Activated CD8-positive, alpha-beta memory T cell treated with anti-CD3 and anti-CD28 coated beads for 24 hours (primary cell): ENCODE data around the gene RHCG.
A peak's percentile ranks its signal among the peaks of the same experiment; 100 is the strongest.

Experiments
- DNase-seq: peaks from one replicate; pipeline ENCODE4 v3.0.0-alpha.2; 2020

RHCG gene

DNA sequence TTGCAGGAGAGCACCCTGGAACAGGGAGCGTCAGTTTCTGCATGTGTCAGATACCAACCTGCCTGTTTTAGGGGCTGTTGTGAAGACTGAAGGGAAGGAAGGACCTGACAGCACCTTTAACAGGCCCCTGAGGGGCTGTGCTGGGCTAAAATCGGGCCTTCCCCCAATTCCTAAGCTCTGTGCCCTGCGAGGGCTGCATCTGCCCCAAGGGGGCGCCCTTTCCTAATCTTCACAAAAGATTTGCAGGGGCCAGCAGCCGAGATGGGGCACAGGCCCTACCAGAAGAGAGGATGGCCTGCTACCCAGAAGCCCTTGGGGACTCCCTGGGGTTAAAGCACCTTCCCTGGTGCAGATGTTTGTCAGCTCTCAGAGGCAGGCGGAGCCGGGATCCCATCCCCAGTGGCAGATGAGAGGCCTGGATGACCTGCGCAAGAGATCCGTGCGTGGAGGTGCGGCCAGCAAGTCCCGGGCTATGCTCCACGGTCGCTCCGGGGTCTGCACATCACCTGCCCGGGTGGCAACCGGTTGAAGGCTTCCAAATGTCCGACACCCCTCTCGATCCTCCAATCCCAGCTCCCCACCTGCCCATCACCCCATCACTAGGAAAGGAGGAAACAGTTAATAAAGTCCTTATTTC, 53.6 kb downstream of the RHCG start:
- DNase-seq = peak; percentile 69

- no peak for DNase-seq
Measured at GRCh38 chr15:89442155-89442554, 54.2 kb downstream of the RHCG start.

- no peak for DNase-seq
Measured at GRCh38 chr15:89441295-89441812, 55.0 kb downstream of the RHCG start.

- no peak for DNase-seq
Measured at GRCh38 chr15:89439764-89440163, 56.6 kb downstream of the RHCG start.

DNA sequence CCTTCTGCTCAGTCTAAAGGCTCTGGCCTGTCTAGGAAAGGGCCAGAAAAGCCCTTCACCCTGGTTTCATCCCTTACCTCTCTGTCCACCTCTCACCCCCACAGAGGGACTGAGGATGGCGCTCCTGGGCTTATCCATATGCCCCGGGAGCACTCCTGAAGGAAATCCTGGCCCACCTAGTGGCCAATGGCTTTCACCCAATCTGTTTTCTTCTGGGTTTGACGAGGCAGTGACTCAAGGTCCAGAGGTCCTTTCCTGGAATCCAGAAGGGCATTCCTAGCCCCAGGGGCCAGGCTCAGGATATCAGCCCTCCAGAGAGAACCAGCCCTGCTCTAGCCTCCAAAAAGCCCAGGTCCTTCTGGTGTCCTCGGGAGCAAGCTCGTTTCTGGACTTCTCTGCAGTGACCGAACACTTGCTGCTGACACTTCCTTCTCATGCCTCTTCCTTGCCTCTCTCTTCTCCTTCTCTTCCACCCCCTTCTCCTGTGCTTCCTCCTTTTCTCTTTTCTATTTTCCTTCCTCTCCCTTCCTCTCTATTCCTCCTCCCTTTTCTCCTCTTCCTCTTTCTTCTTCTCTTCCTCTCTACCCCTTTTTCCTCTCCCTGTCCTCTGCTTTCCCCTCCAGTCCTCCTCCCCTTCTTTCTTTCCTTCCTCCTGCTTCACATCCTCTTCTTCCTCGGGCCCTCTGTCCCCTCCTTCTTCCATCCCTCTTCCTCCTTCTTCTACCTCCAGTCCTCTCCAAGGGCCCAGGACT, 59.6 kb downstream of the RHCG start:
- DNase-seq = no peak

GRCh38 chr15:89435362-89435761, 61.0 kb downstream of the RHCG start:
- DNase-seq = no peak

DNA sequence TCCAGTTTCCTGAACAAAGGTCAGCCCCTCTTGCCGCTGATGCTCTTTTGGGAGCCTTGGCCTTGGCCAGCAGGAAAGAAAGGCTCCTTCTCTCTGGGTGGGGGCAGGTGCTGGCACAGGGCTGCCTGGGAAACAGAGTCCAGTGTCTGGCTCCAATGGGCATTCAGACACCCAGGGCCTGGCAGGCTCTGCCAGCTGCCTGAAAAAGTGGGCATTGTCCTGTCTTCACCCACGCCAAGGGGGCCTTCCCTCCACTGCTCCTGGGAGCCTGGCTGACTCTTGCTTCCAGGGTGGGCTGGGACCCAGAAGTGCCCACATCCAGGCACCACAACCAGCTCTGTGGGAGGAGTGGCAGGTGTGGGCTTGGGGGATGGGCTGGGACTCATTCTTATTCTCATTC, 62.7 kb downstream of the RHCG start:
- no peak for DNase-seq

DNA sequence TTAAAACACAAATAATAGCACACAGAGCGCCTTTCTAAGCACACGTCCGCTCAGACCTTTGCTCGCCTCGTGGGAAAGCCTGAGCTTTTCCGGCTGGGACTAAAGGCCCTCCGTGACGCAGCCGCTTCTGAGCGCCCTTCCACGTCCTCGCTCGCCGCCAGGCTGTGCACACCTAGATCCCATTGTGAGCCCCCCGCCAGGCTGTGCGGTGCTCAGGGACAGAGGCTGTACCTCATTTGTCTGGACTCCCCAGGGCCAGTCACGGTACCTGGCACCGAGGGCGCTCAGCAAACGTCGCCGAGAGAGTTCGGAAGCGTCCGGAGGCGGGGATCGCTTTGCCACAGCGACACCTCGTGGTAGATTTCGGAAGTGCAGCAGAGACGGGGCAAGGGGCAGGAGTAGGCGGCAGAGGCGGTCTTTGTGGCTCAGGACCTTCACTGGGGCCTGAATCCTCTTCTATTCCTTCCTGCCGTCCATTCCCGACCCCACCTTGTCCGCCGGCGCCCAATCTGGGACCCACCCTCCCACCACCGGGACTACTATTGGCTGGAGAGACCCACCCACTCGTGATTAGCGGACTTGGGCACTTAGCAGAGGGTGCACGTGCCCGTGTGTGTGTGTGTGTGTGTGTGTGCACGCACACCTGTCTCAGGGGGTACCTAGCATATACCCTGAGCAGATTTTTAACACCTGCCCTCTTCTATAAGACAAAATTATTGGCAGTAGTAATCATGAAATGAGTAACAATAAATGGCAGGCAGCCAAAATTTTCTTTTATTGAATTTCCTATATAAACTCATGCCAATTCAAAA, 65.6 kb downstream of the RHCG start:
- peak; percentile 99 for DNase-seq

DNA sequence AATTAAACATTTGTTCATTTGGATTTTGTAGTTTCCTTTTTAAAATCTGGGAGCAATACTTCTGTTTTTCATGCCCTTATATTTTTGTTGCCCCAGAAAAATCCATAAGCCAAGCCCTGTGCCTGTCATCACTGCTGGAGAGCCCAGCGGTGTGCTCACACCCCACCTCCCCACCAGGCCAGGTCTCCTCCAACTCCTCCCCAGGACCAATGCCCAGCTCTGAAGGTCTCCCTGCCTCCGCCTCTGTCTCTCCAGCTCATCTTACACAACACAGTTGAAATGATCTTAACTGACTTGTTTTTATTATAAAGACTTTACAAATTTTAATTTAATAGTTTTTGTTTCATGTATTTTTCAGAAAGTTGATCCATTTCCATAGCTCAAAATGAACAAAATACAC, 66.4 kb downstream of the RHCG start:
- no peak for DNase-seq

- no peak for DNase-seq
Measured at GRCh38 chr15:89429023-89429422, 67.4 kb downstream of the RHCG start.

- no peak for DNase-seq
Measured at GRCh38 chr15:89428246-89428645, 68.1 kb downstream of the RHCG start.

GRCh38 chr15:89426500-89426899, 69.9 kb downstream of the RHCG start:
- DNase-seq = no peak

GRCh38 chr15:89423981-89424380, 72.4 kb downstream of the RHCG start:
- DNase-seq = no peak
